Skeletal muscle tissue (tissue), 4 donors: Measurements from ENCODE around the gene GNB1L. TPM values are rescaled to one million over a fixed set of nuclear protein-coding genes. Genes with fewer than 3 reads are reported as not detected.

Experiments
- H3K27ac ChIP-seq: one replicate; pipeline ENCODE4 v1.7.0; 2013; ENCODE audit warnings: mild to moderate bottlenecking, low read depth, low read length, inconsistent platforms
- H3K27me3 ChIP-seq, 3 donors: one replicate each; pipeline ENCODE4 v1.7.0; 2013; ENCODE audit warnings: low read length in 3 of 3; ENCODE audit not compliant: control insufficient read depth in 3 of 3, insufficient read depth in 3 of 3
- H3K36me3 ChIP-seq, 3 donors: one replicate each; pipeline ENCODE4 v1.7.0; 2013; ENCODE audit warnings: low read length in 3 of 3; ENCODE audit not compliant: control insufficient read depth in 3 of 3, insufficient read depth in 3 of 3
- H3K4me1 ChIP-seq, 3 donors: one replicate each; pipeline ENCODE4 v1.7.0; 2013; ENCODE audit warnings: low read length in 3 of 3, mild to moderate bottlenecking in 3 of 3; ENCODE audit not compliant: control insufficient read depth in 3 of 3, insufficient read depth in 3 of 3
- H3K4me3 ChIP-seq, 3 donors: one replicate each; pipeline ENCODE4 v1.7.0; 2013; ENCODE audit warnings: low read length in 3 of 3
- H3K9ac ChIP-seq, 3 donors: one replicate each; pipeline ENCODE4 v1.7.0; 2013; ENCODE audit warnings: low read length in 3 of 3, mild to moderate bottlenecking in 3 of 3, moderate library complexity in 2 of 3, low read depth in 1 of 3
- H3K9me3 ChIP-seq, 3 donors: one replicate each; pipeline ENCODE4 v1.7.0; 2013; ENCODE audit warnings: low read length in 3 of 3; ENCODE audit not compliant: control insufficient read depth in 3 of 3
- total RNA-seq: library from RNA; depleted of rRNA; stranded (reverse); fragments of >200 nt; gene quantifications from one replicate; pipeline ENCODE4 v1.2.3, GENCODE V29; 2014
- donor health status: Osteomylitis.

GNB1L gene
- total RNA-seq, 1 donor from 2014 or later: 4.7 TPM

DNA sequence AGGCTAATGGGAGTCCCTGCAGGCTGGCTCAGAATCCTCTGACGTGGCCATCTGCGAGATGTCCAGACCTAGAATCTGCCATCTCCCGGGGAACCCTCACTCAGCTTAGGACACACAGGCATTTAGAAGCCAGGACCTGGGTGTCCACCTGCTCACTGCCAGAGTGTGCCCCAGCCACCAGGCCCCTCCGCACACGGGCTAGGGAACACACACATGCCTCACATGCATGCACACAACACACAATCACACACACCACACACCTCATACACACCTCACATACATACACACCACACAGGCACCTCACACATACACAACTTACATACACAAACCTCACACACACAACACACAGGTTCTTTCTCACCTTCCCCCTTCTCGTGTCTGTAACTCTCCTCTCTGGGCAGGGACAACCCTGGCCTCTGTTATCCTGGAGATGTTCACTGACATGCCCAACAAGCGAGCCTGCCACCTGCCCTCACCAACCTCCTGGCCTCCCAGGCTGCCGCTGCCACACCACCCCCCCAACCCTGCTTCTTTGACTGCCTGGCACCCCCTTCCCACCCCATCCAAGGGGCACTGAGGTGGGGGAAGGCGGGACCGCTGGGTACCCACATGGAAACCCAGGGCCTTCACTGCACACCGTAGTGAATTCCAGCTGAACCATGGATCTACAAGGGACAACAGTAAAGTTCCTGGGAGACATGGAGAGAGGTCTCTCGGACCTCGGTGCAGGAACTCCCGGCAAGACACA, 38.1 kb downstream of the GNB1L start:
- Histone ChIP-seq H3K27ac (no peak overlapping the region), H3K4me3 (no peak overlapping the region), H3K27me3 (no peaks in the 10 kb centered on the region), H3K9me3 (no peaks in the 10 kb centered on the region), H3K9ac (no peak overlapping the region), H3K36me3 (peaks cover 0 to 4% (median 0%) of the 10 kb centered on the region in 3 donors), H3K4me1 (peaks cover 0 to 9% (median 6%) of the 10 kb centered on the region in 3 donors)

DNA sequence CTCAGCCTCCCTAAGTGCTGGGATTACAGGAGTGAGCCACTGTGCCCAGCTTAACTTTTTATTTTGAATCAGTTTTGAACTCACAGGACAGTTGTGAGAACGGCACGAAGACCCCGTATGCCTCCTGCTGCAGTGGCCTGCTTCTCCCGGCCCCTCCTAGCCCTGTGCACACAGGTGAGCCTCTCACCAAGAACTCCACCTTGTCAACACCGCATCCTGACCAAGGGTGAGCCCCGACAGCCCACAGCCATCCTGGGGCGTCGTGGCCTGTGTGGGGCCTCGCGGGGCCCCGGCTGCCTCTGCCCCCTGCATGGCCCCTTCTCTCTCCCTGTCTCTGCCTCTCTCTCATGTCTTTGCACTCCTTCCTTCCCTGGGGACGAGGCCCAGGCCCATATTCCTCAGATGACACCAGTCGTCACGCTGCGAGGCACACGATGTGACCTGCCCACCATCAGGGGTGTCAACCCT, 38.8 kb downstream of the GNB1L start:
- peaks cover 0 to 9% (median 6%) of the 10 kb centered on the region in 3 donors for H3K4me1 ChIP-seq
- no peak overlapping the region for H3K27ac ChIP-seq
- no peak overlapping the region for H3K9ac ChIP-seq
- H3K4me3 ChIP-seq: no peak overlapping the region
- H3K27me3 ChIP-seq: no peaks in the 10 kb centered on the region
- peaks cover 0 to 4% (median 0%) of the 10 kb centered on the region in 3 donors for H3K36me3 ChIP-seq
- H3K9me3 ChIP-seq: no peaks in the 10 kb centered on the region

DNA sequence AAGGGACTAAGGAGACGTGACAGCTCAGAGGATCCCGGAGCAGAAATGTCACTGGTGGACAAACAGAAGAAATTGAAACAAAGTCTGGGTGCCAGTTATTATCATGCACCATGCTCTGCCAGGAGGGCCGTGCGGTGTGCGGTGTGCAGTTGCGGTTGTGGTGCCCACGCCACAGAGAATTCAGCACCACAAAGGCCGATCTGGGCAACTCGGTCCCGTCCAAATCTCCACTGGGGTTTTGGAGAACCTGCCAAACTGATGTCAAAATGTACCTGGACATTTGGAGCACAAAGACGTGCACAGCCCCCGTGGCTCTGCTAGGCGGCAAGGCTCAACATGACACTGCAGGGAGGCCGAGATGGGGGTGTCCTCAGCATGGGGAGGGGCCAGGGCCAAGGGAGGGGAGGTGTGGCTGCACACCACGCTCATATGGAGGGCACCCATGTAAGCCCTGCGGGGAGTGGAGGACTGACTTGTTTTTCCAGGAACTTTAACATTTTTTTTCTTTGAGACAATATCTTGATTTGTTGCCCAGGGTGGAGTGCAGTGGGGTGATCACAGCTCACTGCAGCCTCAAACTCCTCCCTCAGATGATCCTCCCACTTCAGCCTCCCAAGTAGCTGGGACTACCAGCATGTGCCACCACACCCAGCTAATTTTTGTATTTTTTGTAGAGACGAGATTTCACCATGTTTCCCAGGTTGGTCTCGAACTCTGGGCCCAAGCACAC, 39.4 kb downstream of the GNB1L start:
- peaks cover 0 to 9% (median 6%) of the 10 kb centered on the region in 3 donors for H3K4me1 ChIP-seq
- no peaks in the 10 kb centered on the region for H3K27me3 ChIP-seq
- H3K27ac ChIP-seq: no peak overlapping the region
- H3K36me3 ChIP-seq: peaks cover 0 to 4% (median 0%) of the 10 kb centered on the region in 3 donors
- H3K4me3 ChIP-seq: no peak overlapping the region
- H3K9ac ChIP-seq: no peak overlapping the region
- no peaks in the 10 kb centered on the region for H3K9me3 ChIP-seq

DNA sequence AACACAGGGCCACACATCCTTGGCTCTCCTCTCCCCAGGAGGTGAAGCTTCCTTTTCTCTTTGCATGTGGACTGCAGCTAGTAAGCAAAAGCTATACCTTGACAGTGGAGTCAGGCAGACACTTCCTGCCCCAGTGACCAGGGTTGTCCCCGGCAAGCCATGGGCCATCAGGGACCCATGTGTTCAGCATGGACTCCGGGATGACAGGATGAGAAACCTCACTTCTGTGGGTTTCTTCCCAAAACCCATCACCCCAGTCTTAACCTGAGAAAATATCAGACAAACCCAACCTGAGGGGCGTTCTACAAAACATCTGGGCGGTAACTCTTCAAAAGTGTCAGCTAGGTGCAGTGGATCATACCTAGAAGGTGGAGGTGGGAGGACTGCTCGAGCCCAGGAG, 40.2 kb downstream of the GNB1L start:
- no peak overlapping the region for H3K9ac ChIP-seq
- H3K4me3 ChIP-seq: no peak overlapping the region
- H3K36me3 ChIP-seq: peaks cover 0 to 4% (median 0%) of the 10 kb centered on the region in 3 donors
- H3K27ac ChIP-seq: no peak overlapping the region
- H3K9me3 ChIP-seq: no peaks in the 10 kb centered on the region
- H3K4me1 ChIP-seq: peaks cover 0 to 10% (median 6%) of the 10 kb centered on the region in 3 donors
- no peaks in the 10 kb centered on the region for H3K27me3 ChIP-seq

DNA sequence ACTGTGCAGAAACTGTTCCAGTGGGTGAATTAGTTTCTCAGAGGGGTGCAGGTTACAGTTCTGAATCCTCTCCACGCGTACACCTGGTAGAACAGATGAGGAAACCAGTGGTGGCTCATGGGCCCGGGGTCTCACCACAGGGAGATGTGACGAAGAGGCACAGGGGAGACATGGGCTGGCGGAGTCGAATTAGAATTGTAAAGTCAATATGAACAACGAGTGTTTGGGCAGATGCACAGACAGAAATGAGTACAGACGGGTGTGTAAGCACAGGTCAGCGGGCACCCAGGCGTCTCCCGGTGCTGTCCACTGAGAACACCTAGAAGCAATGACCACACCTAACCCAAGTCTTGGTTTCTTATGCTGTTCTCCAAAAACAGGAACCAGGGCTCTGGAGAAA, 41.8 kb downstream of the GNB1L start:
- Histone ChIP-seq H3K27ac (no peak overlapping the region), H3K4me1 (peaks cover 0 to 3% (median 0%) of the 10 kb centered on the region in 3 donors), H3K9me3 (no peaks in the 10 kb centered on the region), H3K4me3 (no peak overlapping the region), H3K27me3 (no peaks in the 10 kb centered on the region), H3K9ac (no peak overlapping the region), H3K36me3 (peaks cover 0 to 4% (median 0%) of the 10 kb centered on the region in 3 donors)

DNA sequence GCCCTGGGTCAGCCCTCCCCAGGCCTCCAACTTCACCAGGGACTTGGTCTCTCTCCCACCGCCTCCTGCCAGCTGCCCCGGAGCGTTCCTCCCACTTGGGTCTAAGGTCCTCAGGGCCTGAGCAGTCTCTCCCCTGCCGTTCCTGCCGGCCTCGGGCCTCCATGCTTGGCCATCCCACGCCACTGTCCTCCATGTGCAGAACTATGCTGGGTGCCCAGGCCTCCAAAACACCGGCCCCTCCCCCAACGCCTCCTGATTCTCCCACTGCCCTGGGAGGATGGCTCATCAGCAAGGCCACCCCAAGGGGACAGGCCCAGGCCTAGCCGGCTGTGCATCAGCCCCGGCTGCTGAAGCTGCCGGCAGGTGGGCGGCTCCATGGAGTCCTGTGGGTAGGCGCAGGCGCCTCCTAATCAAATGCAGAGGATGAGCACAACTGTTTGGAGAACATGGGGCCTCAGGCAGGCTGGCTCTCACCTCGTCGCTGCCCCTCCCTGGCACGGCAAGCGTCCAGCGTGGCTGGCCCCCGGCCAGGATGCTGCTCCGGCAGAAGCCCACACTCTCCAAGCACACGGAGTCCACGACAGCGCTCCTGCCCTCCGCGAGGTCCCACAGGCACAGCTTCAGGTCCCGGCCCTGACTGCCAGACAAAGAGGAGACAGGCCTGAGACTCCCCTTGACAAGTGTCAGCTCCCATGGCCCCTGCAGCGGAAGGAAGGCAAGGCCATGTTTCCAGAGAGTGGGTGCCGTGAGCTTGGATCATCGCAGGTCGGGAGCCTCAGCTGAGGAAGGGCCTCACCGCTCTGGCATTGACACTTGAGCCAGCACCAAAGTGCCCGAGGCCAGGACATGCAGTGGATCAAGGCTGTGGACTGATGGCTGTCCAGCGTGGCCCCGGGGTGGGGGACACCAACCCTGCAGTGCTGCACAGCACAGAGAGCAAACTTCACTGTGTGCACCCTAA, 42.6 kb downstream of the GNB1L start:
- no peak overlapping the region for H3K4me3 ChIP-seq
- no peaks in the 10 kb centered on the region for H3K27me3 ChIP-seq
- no peak overlapping the region for H3K27ac ChIP-seq
- H3K36me3 ChIP-seq: peaks cover 0 to 4% (median 0%) of the 10 kb centered on the region in 3 donors
- H3K9me3 ChIP-seq: no peaks in the 10 kb centered on the region
- peaks cover 0 to 3% (median 0%) of the 10 kb centered on the region in 3 donors for H3K4me1 ChIP-seq
- H3K9ac ChIP-seq: no peak overlapping the region

DNA sequence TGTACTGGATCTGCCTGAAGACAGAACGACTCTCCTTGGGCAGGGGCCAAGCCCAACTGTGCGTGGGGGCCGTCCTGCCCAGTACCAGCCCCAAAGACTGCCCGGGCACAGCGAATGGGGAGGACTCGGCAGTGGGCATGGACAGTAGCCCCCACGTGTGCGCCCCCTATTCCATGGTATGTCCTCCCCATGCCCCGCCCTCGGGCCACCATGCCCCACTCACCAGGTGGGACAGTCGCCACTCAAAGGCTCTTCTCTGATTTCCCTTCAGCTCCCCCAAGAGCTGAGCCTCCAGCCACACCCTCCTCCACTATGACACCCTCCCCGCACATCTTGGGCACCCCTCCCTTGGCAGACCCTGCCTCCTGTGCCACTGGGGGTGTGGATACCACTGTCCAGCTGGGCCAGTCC, 43.5 kb downstream of the GNB1L start:
- Histone ChIP-seq H3K4me3 (no peak overlapping the region), H3K36me3 (peaks cover 0 to 4% (median 0%) of the 10 kb centered on the region in 3 donors), H3K9me3 (no peaks in the 10 kb centered on the region), H3K27me3 (no peaks in the 10 kb centered on the region), H3K27ac (no peak overlapping the region), H3K4me1 (peaks cover 0 to 5% (median 3%) of the 10 kb centered on the region in 3 donors), H3K9ac (no peak overlapping the region)

DNA sequence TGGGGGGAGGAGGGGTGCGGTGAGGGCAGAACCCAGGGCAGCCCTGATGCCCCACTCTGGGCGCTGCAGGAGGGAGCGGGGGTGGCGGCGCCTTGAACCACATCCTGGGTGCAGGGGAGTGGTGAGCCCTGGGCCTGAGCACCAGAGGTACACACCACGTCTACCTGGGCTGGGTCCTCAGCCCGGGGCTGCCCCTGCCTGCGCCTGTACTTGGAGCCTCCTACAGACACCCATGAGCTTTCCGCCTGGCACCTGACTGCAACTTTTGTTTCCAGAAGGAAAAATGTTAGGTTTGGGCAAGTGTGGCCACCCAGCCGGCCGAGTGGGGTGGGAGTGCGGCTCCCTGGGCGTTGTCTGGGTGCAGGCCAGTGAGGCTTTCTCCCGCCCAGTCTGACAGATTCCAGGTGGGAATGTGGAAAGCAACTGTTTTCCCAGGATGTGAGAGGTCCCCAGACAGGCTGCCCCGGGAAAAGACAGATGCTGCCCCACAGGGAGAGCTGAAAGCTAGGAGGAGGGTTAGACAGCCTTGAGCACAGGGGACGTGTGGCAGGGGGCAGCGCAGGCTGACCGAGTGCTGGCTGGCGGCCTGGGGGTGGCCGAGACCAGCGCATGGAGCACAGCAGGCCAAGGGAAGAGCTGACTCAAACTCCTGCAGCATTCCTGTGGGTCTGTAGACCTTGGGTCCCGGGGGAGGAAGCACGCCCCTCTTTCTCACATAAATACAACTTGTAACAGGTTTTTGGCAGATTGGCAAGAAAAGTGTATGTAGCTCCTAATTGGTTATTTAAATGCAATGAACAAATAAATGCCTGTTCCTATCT, 44.1 kb downstream of the GNB1L start:
- Histone ChIP-seq H3K27ac (no peak overlapping the region), H3K27me3 (no peaks in the 10 kb centered on the region), H3K36me3 (peaks cover 0 to 4% (median 3%) of the 10 kb centered on the region in 3 donors), H3K4me1 (peaks cover 0 to 6% (median 3%) of the 10 kb centered on the region in 3 donors), H3K4me3 (no peak overlapping the region), H3K9me3 (no peaks in the 10 kb centered on the region), H3K9ac (no peak overlapping the region)

DNA sequence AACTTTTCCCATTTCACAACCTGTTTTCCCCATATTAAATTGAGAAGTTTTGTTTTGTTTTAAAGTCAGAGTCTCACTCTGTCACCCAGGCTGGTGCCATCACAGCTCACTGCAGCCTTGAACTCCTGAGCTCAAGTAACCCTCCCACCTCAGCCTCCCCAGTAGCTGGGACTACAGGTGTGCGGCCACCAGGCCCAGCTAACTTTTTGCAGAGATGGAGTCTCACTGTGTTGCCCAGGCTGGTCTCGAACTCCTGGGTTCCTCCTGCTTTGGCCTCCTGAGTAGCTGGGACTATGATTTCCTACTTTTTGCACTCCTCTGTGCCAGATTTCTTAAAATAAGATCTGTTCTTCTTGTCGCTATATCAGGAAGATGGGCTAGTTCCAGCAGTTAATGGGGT, 44.9 kb downstream of the GNB1L start:
- H3K4me1 ChIP-seq: peaks cover 0 to 6% (median 3%) of the 10 kb centered on the region in 3 donors
- no peak overlapping the region for H3K9ac ChIP-seq
- H3K36me3 ChIP-seq: peaks cover 0 to 4% (median 3%) of the 10 kb centered on the region in 3 donors
- no peak overlapping the region for H3K4me3 ChIP-seq
- H3K27ac ChIP-seq: no peak overlapping the region
- no peaks in the 10 kb centered on the region for H3K27me3 ChIP-seq
- H3K9me3 ChIP-seq: no peaks in the 10 kb centered on the region
